A549 treated with GW870086 at 1 μM for 4 hours (cell line): ENCODE data around the gene NR3C2. TPM values are rescaled to one million over a fixed set of nuclear protein-coding genes. Genes with fewer than 3 reads are reported as not detected.

ENCODE experiments used
- total RNA-seq: library from RNA; stranded (reverse); fragments of 200-300 nt; extraction: Qiagen RNA extraction; gene quantifications from 5 replicates; pipeline ENCODE4 v1.2.3, GENCODE V29; 2022; ENCODE audit warnings: low read depth

Gene NR3C2
- total RNA-seq: 0.02 TPM in 1 of 5 replicates, not detected in the others

DNA sequence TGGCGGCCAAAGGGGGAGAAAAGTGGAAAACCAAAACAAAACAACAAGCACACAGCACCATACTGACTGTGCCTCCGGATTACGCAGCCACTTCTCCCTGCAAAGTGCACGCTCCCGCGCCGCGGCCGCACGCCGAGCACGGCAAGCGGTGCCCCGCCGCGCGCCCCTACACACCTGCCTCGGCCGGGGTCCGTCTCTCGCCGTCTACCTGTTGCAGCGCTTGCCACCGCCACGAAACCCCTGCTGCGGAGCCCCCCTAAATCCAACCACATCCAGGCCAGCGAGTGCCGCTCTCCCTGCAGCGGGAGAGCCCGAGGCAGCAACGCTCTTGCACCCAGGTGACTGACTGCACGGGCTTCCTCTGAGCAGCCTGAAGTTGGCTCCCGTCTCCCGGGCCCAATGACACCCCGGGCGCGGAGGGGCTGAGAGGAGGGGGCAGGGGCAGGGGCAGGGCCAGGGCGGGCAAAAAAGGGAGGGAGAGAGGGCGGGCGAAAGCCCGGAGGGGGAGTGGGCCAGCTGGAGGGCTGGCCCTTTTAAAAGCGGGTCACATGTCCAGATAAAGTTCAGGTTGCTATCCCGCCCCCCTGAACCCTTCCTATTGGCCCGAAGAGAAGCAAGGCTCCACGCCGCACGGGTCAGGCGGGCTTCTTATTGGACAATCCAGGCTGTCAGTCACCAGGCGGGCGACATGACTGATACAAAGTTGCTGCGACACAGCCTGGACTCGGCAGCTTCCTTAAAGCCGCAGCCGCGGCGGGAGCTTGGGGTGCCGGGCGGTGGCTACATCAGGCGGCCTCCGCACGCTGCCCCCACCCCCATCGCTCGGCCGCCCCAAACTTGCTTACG lies at the start of gene NR3C2:
Gene NR3C2, minus strand, starts transcription at position 429 of the 846 bp plus-strand sequence.

